ENCODE results near the gene GRAMD4.

Gene GRAMD4

GRCh38 chr22:46607483-46608114, 12.6 kb upstream of the GRAMD4 start:
- in situ Hi-C loops (cut with HindIII; ENCODE audit: low pct_ligation_motif_present, low sequenced_read_pairs): no loop called here
- no peak overlapping the region for H3K4me3 ChIP-seq (ENCODE audit: low read depth, low read length)
- H3K27me3 ChIP-seq (replicated peaks): no peaks in the 10 kb centered on the region
- H3K27ac ChIP-seq: no peak overlapping the region
- DNase-seq: no peak
- no peak for TF ChIP-seq CTCF (IDR thresholded peaks at IDR 0.05; ENCODE audit: low read depth, low read length, missing control alignments)
- H3K36me3 ChIP-seq (replicated peaks): no peaks in the 10 kb centered on the region

GRCh38 chr22:46609175-46609690, 11.0 kb upstream of the GRAMD4 start:
- in situ Hi-C loops (cut with HindIII; ENCODE audit: low pct_ligation_motif_present, low sequenced_read_pairs): no loop called here
- Histone ChIP-seq H3K27me3 (replicated peaks) (no peaks in the 10 kb centered on the region), H3K27ac (no peak overlapping the region), H3K36me3 (replicated peaks) (no peaks in the 10 kb centered on the region), H3K4me3 (ENCODE audit: low read depth, low read length) (no peak overlapping the region)
- no peak for DNase-seq
- TF ChIP-seq CTCF (IDR thresholded peaks at IDR 0.05; ENCODE audit: low read depth, low read length, missing control alignments): no peak

- H3K4me3 ChIP-seq (ENCODE audit: low read depth, low read length): no peak overlapping the region
- in situ Hi-C loops (cut with HindIII; ENCODE audit: low pct_ligation_motif_present, low sequenced_read_pairs): no loop called here
- DNase-seq: no peak
- H3K36me3 ChIP-seq (replicated peaks): no peaks in the 10 kb centered on the region
- H3K27ac ChIP-seq: no peak overlapping the region
- TF ChIP-seq CTCF (IDR thresholded peaks at IDR 0.05; ENCODE audit: low read depth, low read length, missing control alignments): no peak
- no peaks in the 10 kb centered on the region for H3K27me3 ChIP-seq (replicated peaks)
These were observed 10.4 kb upstream of the GRAMD4 start for GRCh38 chr22:46609724-46610201.

GRCh38 chr22:46610356-46610755, 9.8 kb upstream of the GRAMD4 start:
- Histone ChIP-seq H3K4me3 (ENCODE audit: low read depth, low read length) (no peak overlapping the region), H3K27ac (no peak overlapping the region), H3K36me3 (replicated peaks) (no peaks in the 10 kb centered on the region), H3K27me3 (replicated peaks) (no peaks in the 10 kb centered on the region)
- TF ChIP-seq CTCF (IDR thresholded peaks at IDR 0.05; ENCODE audit: low read depth, low read length, missing control alignments): no peak
- in situ Hi-C loops (cut with HindIII; ENCODE audit: low pct_ligation_motif_present, low sequenced_read_pairs): no loop called here
- no peak for DNase-seq

- Histone ChIP-seq H3K27me3 (replicated peaks) (no peaks in the 10 kb centered on the region), H3K27ac (no peak overlapping the region), H3K4me3 (ENCODE audit: low read depth, low read length) (no peak overlapping the region), H3K36me3 (replicated peaks) (no peaks in the 10 kb centered on the region)
- in situ Hi-C loops (cut with HindIII; ENCODE audit: low pct_ligation_motif_present, low sequenced_read_pairs): no loop called here
- no peak for DNase-seq
- no peak for TF ChIP-seq CTCF (IDR thresholded peaks at IDR 0.05; ENCODE audit: low read depth, low read length, missing control alignments)
These were observed 9.0 kb upstream of the GRAMD4 start for GRCh38 chr22:46611189-46611588.

Measured in brain microvascular endothelial cell (primary cell).